NT2/D1 (cell line): ENCODE data around the gene PLXNA4.

Experiments
- SUZ12 ChIP-seq: IDR thresholded peaks from 2 replicates; pipeline ENCODE4 v1.6.1; 2011; ENCODE audit not compliant: insufficient read length, insufficient read depth; ENCODE audit errors: extremely low read depth
- YY1 ChIP-seq: IDR thresholded peaks from 2 replicates; pipeline ENCODE4 v1.6.1; 2011; ENCODE audit not compliant: insufficient read length, insufficient read depth
- ZNF274 ChIP-seq: IDR thresholded peaks from 2 replicates; pipeline ENCODE4 v1.6.1; 2011; ENCODE audit warnings: mild to moderate bottlenecking, low read depth, low read length

DNA sequence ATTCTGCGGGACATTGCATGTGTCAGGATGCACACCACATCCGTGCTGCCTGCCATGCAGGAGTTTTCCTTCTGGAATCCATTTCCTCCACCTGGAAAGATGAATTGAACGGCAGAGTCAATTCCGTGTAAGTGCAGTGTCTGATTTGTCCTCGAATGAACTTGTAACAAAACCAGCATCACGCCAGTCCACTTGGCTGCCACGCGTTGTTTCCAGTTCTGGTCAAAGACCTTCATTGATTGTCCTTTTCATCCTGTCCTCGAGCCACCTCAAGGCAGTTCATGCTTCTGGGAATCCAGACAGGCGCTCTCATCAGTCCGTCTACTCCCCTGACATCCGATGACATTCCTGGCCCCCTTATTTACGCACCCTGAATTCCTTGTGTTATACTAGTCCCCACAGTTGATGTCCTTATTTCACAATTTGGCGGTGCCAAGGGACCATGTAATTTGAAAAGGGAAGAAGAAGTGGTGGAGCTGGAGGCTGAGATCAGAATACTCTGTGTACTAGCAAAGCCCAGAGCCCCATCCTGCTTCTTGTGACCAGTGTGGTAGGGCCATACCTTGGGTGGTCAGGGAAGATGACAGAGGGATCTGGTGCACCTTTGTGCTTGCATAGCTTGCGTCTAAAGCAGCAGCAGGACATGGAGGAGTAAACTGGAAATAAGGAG, 502.2 kb downstream of the PLXNA4 start:
- TF ChIP-seq SUZ12 = no peak
- TF ChIP-seq YY1 = no peak
- TF ChIP-seq ZNF274 = no peak
